Limb (tissue), 2 donors: ENCODE results near the gene UGT1A9.

ENCODE experiments used
- DNase-seq, 2 donors: peaks; one replicate each; pipeline ENCODE4 v3.0.0-alpha.2; 2016; ENCODE audit errors: extremely low spot score in 2 of 2

The UGT1A9 gene

DNA sequence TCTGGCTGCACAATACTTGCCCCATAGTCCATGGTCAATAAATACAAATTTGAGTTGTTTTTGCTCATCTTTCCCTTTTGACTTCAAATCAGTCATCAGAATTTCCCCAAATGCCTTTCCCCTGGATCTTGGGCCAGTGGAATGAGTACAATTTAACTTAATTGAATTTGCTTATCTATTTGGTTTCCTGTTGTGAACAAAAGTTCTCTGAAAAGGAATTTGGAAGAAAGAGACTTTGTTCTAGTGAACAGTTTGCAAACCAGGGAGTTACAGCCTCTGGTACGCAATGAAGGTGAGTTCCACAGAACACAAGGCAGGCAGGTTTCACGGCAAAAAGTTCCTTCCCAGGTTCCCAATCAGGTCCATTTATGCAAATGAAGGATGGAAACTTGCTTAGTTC is 87.2 kb downstream of the UGT1A9 start:
- no peak for DNase-seq

DNA sequence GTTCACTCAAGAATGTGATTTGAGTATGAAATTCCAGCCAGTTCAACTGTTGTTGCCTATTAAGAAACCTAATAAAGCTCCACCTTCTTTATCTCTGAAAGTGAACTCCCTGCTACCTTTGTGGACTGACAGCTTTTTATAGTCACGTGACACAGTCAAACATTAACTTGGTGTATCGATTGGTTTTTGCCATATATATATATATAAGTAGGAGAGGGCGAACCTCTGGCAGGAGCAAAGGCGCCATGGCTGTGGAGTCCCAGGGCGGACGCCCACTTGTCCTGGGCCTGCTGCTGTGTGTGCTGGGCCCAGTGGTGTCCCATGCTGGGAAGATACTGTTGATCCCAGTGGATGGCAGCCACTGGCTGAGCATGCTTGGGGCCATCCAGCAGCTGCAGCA is 88.3 kb downstream of the UGT1A9 start, which contains the start of gene UGT1A1:
Gene UGT1A1 (plus strand): TSS at position 228 of the 400 bp plus-strand sequence. CDS start 18 bp downstream, at position 246.
- no peak for DNase-seq

DNA sequence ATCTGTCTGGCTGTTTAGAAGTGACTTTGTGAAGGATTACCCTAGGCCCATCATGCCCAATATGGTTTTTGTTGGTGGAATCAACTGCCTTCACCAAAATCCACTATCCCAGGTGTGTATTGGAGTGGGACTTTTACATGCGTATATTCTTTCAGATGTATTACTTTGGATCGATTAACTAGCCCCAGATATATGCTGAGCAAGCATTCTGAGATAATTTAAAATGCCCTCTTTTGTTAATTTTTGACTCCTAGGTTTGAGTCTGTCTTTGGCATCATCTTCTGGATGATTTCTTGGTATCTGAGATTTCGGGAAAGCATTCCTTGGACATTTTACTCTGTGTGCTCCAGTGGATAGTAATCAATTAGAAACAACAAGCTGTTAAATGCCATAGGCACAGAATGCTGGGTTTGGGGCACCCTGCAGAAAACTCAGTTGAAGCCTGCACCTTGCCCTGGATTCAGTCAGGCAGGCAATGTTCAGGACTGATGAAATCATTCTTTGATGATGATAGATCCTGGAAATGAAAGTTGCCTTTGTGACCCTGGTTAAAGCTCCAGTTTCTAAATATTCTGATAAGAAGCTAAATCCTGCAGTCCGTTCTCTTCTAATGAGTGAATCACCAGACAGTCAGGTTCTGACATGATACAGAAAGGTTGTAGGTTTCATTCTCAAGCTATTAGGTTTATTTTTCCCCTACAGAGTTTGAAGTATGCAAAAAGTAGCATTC is 89.5 kb downstream of the UGT1A9 start:
- no peak for DNase-seq

DNA sequence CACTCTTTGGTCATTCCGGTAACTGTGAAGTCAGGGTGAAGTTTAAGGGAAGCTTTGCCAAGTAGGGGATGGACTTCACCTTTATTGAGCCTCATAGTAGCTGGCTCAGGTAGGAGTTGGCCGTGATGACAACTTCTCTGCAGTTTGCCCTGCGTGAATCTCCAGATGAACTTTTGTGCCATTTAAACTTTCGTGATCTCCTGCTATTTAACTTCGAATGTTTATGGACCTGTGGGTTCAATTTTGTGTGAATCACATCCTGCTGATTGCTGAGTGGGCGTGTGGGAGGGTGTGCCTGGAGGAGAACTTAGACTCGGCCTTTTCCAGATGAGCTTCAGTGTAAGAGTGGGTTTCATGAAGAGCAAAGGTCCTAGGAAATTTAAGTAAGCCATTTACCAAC is 92.6 kb downstream of the UGT1A9 start:
- DNase-seq: no peak

DNA sequence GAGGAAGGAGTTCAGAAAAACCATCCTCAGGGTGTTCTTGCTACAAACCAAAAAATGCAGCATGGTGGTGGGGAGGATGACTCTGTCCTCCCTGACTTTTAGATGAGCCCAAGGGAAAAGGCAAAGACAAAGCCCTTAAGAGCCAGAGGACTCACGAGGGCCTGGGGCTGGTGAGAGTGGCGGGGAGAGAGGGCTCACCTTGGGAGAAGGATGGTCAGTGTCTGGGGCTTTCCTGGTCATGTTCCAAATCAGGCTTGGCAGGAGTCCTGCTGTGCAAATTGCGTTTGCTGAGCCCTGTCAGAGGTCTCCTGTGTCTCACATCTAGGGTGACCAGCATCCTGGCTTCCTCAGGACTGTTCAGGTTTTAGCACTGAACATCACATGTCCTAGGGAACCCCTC is 93.1 kb downstream of the UGT1A9 start:
- no peak for DNase-seq

DNA sequence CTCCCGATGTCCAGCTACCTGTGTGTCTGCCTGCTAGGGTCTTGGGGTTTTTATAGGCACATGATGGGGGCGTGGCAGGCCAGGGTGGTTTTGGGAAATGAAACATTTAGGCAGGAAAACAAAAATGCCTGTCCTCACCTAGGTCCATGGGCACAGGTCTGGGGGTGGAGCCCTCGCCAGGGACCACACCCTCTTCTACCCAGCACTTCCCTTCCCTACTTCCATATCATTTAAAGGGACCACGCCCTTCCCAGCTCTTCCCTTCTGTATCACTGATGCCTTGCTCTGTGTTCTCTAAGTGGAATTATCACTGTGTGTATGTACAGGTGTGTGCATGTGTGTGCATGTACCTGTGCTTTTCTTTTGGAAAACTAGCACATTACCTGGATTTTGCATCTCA is 94.7 kb downstream of the UGT1A9 start:
- no peak for DNase-seq

DNA sequence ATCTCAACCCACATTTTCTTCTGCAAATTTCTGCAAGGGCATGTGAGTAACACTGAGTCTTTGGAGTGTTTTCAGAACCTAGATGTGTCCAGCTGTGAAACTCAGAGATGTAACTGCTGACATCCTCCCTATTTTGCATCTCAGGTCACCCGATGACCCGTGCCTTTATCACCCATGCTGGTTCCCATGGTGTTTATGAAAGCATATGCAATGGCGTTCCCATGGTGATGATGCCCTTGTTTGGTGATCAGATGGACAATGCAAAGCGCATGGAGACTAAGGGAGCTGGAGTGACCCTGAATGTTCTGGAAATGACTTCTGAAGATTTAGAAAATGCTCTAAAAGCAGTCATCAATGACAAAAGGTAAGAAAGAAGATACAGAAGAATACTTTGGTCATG is 96.4 kb downstream of the UGT1A9 start:
- no peak for DNase-seq

DNA sequence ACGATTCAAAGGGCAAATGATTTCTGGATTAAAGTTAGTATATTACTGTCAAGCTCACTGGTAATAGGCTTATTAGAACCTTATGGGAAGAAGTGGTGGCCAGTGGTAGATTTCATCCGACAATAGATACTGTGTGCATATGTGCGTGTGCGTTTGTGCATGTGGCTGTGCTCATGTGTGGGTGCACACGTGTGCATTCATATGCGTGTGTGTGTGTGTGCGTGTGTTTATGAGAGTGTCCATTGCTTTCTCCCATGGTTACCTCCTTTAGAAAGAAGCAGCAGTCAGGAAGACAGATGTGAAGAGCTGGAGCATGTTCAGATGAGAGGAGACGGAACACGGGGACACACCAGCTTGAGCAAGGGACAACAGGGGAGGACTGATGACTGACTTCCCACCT is 97.6 kb downstream of the UGT1A9 start:
- DNase-seq: no peak

DNA sequence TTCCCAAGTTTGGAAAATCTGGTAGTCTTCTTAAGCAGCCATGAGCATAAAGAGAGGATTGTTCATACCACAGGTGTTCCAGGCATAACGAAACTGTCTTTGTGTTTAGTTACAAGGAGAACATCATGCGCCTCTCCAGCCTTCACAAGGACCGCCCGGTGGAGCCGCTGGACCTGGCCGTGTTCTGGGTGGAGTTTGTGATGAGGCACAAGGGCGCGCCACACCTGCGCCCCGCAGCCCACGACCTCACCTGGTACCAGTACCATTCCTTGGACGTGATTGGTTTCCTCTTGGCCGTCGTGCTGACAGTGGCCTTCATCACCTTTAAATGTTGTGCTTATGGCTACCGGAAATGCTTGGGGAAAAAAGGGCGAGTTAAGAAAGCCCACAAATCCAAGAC is 100.5 kb downstream of the UGT1A9 start:
- DNase-seq: no peak

DNA sequence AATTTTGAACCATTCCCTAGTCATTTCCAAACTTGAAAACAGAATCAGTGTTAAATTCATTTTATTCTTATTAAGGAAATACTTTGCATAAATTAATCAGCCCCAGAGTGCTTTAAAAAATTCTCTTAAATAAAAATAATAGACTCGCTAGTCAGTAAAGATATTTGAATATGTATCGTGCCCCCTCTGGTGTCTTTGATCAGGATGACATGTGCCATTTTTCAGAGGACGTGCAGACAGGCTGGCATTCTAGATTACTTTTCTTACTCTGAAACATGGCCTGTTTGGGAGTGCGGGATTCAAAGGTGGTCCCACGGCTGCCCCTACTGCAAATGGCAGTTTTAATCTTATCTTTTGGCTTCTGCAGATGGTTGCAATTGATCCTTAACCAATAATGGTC is 100.9 kb downstream of the UGT1A9 start:
- no peak for DNase-seq

DNA sequence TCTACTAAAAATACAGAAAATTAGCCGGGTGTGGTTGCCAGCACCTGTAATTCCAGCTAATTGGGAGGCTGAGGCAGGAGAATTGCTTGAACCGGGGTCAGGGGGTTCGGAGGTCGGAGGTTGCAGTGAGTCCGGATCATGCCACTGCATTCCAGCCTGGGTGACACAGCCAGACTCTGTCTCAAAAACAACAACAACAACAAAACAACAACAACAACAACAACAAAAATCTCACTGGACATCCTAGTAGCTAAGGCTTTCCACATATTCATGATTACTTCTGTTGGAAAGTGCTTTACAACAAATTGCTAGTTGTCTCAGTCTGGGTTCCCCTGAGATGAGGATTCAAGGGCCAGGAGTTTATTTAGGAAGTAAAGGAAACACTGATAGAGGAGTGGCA is 102.2 kb downstream of the UGT1A9 start:
- no peak for DNase-seq

DNA sequence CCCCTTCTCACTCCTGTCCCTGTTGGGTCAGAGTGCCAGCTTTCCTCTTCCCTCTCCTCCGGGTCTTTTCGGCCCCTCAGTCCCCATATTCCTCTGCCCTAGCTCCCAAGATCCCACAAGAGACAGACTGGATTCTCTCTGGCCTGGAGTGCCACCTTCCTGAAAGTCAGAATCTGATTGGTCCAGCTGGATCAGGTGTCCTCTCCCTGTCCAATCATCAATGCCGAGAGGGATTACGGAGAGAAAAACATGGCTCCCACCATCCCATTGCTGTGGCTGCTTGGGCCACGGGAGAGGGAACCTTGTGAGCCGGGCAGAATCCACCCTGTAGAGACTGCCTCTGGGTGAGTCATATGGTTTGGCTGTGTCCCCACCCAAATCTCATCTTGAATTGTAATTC is 103.7 kb downstream of the UGT1A9 start:
- no peak for DNase-seq

DNA sequence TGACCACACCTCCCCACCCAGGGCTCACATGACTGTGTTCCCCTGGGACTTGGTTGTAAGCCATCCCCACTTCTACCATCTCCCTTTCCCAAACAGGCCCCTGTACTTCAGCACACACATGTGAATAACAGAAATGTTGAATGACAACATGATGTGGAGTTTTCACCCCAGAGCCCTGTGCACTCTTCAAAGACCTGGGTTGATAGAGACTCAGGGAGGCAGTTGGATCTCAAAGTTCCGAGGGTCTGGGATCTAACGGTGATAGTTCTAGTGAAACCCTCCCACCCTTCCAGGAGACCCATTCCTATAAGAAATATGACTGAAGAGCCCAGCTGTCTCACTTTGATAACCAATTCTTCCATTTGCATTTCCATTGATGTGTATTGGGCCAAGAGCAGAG is 106.3 kb downstream of the UGT1A9 start, which contains the start of gene MROH2A:
Gene MROH2A (plus strand): TSS at position 301 of the 400 bp plus-strand sequence. CDS start 1,029 bp downstream, outside the sequence.
- DNase-seq: no peak

DNA sequence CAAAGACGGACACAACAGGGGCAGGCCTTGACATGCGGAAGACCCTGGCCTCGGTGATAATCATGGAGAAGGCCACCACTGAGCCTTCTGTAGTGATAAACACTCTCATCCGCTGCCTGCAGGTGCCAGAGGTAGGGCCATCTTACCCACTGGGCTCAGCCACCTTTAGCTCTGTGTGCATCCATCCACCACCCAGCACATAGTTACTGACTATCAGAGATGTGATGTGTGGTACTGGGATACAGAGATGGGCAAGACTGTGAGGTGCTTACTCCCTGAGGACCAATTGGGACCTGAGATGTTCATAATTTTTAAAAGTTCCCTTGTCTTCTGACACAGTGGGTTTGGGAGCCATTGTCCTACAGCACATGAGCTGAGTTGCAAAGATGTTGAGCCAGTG is 108.0 kb downstream of the UGT1A9 start:
- DNase-seq: no peak

DNA sequence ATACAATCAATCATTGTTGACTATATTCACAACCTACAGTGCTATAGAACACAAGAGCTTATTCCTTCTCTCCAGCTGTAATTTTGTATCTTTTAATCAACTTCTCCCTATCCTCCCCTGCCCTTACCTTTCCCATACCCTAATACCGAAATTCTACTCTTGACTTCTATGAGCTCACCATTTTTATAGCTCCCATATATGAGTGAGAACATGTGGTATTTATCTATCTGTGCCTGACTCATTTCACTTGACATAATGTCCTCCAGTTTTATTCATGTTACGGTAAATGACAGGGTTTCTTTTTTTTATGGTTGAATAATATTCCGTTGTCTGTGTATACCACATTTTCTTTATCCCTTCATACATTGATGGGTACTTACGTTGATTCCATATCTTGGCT is 109.1 kb downstream of the UGT1A9 start:
- no peak for DNase-seq

DNA sequence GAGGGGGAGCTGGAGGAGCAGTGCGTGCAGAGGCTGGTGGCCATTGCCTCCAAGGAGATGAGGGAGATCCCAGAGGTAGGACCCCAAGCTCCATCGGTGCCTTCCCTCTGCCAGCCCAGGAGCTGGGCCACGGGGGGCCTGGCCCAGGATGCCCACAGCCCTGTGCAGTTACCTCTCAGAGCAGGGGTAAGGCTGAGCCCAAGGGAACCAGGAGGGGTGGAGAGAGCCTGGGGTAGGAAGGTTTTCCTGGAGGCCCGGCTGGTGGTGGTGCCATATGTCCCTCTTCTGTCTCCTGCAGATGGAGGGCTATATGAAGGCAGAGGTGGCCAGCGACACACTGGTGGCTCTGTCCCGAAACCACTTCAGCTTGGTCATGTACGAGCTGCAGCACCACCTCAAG is 117.9 kb downstream of the UGT1A9 start:
- DNase-seq: no peak

DNA sequence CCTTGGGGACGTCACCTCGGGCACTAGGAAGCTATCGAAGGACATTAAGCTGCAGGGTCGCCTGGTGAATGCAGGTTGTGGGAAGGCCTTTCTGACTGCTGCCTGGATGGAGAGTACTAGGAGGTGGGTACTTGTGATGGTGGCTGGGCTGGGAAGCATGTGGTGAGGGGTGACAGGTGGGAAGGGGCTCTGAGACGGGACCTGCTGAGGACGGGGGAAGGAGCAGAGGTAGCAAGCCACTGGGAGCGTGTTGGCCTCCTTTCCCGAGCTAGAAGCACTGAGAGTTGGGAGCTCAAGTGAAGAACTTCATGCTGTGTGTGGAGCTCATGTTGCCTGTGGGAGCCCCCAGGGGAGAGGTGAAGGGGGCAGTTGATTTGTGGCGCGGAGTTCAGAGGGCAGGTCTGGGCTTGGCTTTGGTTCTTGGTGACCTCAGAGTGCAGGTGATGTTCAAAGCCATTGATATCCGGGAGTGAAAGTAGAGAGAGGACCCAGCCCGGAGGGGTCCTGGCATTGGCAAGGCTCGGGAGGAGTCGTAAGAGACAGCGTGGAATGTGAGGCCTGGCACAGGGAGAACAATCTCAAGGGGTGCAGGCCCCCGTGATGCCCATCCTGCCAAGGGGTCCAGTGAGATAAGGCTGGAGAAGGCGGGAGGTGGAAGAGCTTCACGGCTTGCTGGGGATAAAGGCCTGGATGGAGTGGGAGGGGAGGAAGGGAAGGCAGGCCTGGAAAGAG is 119.6 kb downstream of the UGT1A9 start:
- no peak for DNase-seq

DNA sequence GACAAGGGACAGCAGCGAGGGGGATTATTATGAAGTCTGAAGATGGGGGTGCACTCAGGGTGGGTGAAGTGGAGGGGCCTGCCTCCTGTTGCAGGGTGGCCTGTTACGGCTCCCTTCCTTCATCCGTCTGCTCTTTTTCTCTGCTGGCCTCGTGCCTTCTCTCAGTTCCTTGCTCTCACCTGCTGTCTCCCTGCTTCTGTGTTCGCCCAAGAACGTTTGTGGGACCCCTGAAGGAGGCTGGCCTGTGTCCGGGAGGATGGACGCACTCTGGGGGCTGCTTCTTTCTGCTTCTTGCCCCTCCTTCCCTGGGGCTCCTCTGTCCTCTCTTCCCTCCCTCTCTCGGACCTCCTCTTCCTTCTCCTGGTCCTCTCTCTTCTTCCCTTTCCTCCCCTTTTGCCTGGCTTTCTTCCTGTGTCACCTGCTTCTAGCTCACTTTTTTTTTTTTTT is 120.2 kb downstream of the UGT1A9 start:
- no peak for DNase-seq

DNA sequence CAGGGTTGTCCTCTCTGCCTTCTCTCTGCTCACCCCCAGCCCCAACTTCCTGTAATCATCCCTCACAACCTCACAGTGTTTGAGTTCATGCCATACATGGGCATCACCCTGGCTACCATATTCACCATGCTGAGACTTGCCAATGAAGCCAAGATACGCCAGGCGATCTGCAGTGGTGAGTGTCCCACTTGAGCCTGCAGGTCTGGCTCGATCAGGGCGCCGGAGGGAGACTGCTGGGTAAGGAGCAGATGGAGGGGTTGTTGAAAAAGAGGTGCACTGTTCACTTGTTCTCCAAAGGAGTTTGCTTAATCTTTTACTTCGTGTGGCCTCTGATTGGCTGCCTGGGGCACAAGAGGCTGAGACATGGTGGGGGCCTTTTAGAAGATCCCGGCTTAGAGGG is 121.0 kb downstream of the UGT1A9 start:
- DNase-seq: no peak

DNA sequence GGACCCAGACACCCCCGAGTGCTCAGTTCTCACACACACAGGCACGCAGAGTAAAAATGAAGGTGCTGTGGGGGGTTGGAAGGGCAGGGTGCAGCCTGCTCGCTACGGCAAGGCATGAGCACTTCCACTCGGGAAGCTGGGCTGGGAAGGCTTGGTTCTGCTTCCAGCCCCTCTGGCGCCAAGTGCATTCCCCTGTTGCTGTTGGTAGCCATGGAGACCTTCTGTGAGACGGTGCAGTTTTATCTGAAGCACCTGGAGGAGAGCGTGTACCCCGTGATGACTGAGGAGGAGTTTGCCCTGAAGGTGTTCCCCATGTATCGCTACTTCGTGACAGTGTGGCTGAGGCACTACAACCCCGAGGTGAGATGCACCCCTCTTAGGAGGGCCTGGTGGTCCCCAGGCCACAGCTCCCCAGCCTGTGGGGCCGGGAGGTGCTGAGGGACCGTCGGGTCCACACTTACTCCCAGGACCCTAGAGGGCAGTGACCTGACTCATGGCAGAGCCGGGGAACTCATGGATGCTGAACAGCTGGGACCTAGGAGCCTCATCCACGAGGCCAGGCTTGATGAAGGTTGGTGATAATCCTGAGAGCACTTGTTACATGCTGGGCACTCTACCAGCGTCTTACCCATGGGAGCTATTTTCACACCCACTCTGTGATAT is 121.9 kb downstream of the UGT1A9 start:
- no peak for DNase-seq

DNA sequence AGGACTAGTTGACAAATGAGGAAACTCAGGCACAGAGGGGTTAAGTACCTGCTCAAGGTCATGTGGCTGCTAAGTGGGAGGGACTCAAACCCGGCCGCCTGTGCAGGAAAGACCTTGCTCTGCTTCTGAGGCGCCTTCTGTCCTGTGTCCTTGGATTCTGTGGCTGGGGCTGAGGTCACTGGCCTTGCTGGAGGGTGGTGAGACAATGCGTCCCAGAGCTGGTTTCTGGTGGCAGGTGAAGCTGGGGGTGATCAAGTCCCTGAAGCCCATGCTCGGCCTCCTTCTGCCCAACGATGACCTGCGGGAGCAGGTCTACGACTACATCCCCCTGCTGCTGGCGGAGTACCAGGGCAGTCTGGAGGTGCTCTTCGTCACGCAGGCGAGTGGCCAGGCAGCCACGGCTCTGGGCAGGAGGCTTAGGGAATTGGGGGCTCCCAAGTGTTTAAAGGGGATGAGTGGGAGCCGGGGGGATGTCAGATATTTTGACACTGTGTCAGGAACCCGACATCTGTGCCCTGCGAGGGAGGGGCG is 122.5 kb downstream of the UGT1A9 start:
- no peak for DNase-seq

DNA sequence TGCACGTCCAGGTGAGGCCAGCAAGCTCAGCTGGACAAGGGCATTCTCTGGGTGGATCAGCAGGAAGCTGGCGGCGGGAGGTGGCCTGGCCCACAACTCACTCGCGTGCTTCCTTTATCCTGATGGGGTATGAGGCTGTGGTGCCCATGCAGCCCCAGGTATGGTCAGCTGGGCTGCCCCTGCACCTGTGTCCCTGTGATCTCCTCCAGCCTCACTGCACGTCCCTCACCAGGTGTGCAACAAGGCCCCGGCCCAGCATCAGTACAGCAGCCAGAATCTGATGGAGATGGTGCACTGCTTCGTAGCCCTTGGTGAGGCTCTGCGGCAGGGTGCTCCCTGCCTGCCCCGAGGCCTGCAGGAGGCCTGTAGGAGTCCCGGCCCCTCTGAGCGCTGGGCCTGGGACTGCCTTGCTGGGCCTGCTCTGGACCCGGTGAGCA is 124.1 kb downstream of the UGT1A9 start:
- no peak for DNase-seq
